Measurements from ENCODE around the gene RUNX3. TPM values are rescaled to one million over a fixed set of nuclear protein-coding genes. Genes with fewer than 3 reads are reported as not detected.

The RUNX3 gene
- total and polyA plus RNA-seq, 2 of the 8 experiments (the other 6 are each of a cell fraction or from before 2014, with no cell fraction given): 0.62 to 0.82 TPM

DNA sequence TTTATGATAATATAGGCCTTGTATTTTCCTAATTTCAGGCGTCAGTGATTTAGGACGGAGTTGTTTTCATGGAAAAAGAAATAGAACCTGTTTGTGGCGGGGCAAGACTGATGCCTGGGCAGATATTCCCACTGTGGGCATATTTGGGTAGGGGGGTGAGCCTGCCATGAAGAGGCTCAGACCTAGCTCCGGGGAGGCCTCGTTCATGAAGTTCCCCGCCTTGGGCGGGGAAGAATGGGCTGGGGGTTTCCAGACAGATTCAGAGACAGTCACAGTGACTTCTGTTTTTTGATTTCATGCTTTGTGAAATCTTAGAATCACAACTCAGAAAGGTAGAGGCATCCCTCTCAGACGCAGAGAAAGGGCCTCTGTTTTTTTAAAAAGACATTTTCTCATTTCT is 36.1 kb downstream of the RUNX3 start:
- Histone ChIP-seq H3K23me2 (ENCODE audit: low read depth, low read length) (no peaks in the 10 kb centered on the region), H4K91ac (replicated peaks; ENCODE audit: insufficient read length, low read length) (no peak overlapping the region), H3K79me2 (ENCODE audit: control insufficient read depth in 1 of 2, insufficient read depth in 2 of 2, low read length in 2 of 2) (no peaks in the 10 kb centered on the region), H3K4me3 (ENCODE audit: extremely low read depth in 1 of 4, insufficient read depth in 2 of 4, low read depth in 3 of 4, low read length in 4 of 4) (no peak overlapping the region), H3K4me2 (ENCODE audit: insufficient read depth in 1 of 2, low read depth in 2 of 2, low read length in 2 of 2) (no peak overlapping the region), H2AFZ (ENCODE audit: low read length) (no peak overlapping the region), H2AK5ac (ENCODE audit: low read depth, low read length) (no peak overlapping the region), H3K9me3 (ENCODE audit: insufficient read depth in 2 of 2, low read depth in 1 of 2, low read length in 1 of 2) (peaks cover 13 to 24% of the 10 kb centered on the region in 2 experiments), H2BK15ac (ENCODE audit: low read length) (no peak overlapping the region), H4K20me1 (replicated peaks in 1 of 2; ENCODE audit: control insufficient read depth in 1 of 2, insufficient read depth in 2 of 2, low read length in 2 of 2) (no peaks in the 10 kb centered on the region), H3K4me1 (replicated peaks in 1 of 4; ENCODE audit: control insufficient read depth in 3 of 4, insufficient read depth in 4 of 4, low read length in 3 of 4) (no peaks in the 10 kb centered on the region), H3K36me3 (ENCODE audit: control insufficient read depth in 2 of 4, insufficient read depth in 4 of 4, low read length in 3 of 4) (no peaks in the 10 kb centered on the region), H3K27me3 (replicated peaks in 1 of 4; ENCODE audit: control insufficient read depth in 3 of 4, extremely low read depth in 1 of 4, insufficient read depth in 3 of 4, low read length in 3 of 4) (no peaks in the 10 kb centered on the region), H3K23ac (ENCODE audit: insufficient read length) (no peak overlapping the region), H3K14ac (ENCODE audit: insufficient read length) (no peak overlapping the region), H3K9ac (replicated peaks in 1 of 4; ENCODE audit: extremely low read depth in 1 of 4, low read depth in 3 of 4, low read length in 3 of 4) (no peak overlapping the region), H2BK5ac (ENCODE audit: low read depth, low read length) (no peak overlapping the region), H2BK120ac (replicated peaks; ENCODE audit: low read depth, low read length) (no peak overlapping the region), H3K27ac (ENCODE audit: low read depth, low read length) (no peak overlapping the region), H4K8ac (ENCODE audit: extremely low read depth, insufficient read depth, low read length) (no peak overlapping the region), H4K5ac (ENCODE audit: insufficient read length, low read depth, low read length) (no peak overlapping the region), H3K56ac (replicated peaks; ENCODE audit: insufficient read length, low read depth, low read length) (no peak overlapping the region), H3K18ac (ENCODE audit: extremely low read depth, low read length) (no peak overlapping the region), H2BK12ac (ENCODE audit: low read depth, low read length) (no peak overlapping the region), H3K4ac (replicated peaks; ENCODE audit: insufficient read length, low read depth, low read length) (no peak overlapping the region), H2BK20ac (ENCODE audit: low read length) (no peak overlapping the region), H3K79me1 (ENCODE audit: low read depth, low read length) (no peaks in the 10 kb centered on the region)
- CTCF ChIA-PET (ENCODE audit: partially characterized antibody): interaction anchor here (1.2 kb wide), 1 partner anchor 143 kb away, joined by 3 read pairs; no protein-coding TSS in a partner anchor
- DNase-seq (ENCODE audit: low read depth in 1 of 2, low spot score in 2 of 2) (peak in 1 of 2 experiments; percentile 24), FAIRE-seq (no peak)
- TF ChIP-seq SP1 (IDR thresholded peaks at IDR 0.05; ENCODE audit: low read depth, low read length) (no peak), EGR1 (IDR thresholded peaks at IDR 0.05; ENCODE audit: borderline replicate concordance, low read depth, low read length) (no peak), KDM1A (IDR thresholded peaks at IDR 0.05; ENCODE audit: borderline replicate concordance, low read length) (no peak), HDAC6 (IDR thresholded peaks at IDR 0.05; ENCODE audit: low read depth, low read length) (no peak), EZH2 (IDR thresholded peaks at IDR 0.05; ENCODE audit: low read depth, low read length, severe bottlenecking) (no peak), TAF1 (IDR thresholded peaks at IDR 0.05; ENCODE audit: low read depth, low read length) (no peak), ZNF274 (IDR thresholded peaks at IDR 0.05; ENCODE audit: borderline replicate concordance, extremely low read depth, low read length) (no peak), GTF2F1 (IDR thresholded peaks at IDR 0.05; ENCODE audit: borderline replicate concordance, low read depth, low read length) (no peak), RFX5 (IDR thresholded peaks at IDR 0.05; ENCODE audit: borderline replicate concordance, low read depth, low read length) (no peak)
- TF ChIP-seq, protein P1, sequence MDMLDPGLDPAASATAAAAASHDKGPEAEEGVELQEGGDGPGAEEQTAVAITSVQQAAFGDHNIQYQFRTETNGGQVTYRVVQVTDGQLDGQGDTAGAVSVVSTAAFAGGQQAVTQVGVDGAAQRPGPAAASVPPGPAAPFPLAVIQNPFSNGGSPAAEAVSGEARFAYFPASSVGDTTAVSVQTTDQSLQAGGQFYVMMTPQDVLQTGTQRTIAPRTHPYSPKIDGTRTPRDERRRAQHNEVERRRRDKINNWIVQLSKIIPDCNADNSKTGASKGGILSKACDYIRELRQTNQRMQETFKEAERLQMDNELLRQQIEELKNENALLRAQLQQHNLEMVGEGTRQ (IDR thresholded peaks at IDR 0.05; ENCODE audit: low read length): no peak
- TF ChIP-seq, protein P2, sequence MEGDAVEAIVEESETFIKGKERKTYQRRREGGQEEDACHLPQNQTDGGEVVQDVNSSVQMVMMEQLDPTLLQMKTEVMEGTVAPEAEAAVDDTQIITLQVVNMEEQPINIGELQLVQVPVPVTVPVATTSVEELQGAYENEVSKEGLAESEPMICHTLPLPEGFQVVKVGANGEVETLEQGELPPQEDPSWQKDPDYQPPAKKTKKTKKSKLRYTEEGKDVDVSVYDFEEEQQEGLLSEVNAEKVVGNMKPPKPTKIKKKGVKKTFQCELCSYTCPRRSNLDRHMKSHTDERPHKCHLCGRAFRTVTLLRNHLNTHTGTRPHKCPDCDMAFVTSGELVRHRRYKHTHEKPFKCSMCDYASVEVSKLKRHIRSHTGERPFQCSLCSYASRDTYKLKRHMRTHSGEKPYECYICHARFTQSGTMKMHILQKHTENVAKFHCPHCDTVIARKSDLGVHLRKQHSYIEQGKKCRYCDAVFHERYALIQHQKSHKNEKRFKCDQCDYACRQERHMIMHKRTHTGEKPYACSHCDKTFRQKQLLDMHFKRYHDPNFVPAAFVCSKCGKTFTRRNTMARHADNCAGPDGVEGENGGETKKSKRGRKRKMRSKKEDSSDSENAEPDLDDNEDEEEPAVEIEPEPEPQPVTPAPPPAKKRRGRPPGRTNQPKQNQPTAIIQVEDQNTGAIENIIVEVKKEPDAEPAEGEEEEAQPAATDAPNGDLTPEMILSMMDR (IDR thresholded peaks at IDR 0.05; ENCODE audit: control extremely low read depth in 1 of 3, insufficient read depth in 1 of 3, low read depth in 1 of 3, low read length in 3 of 3): no peak
- POLR2A ChIA-PET (ENCODE audit: partially characterized antibody): no interaction called here
- 87% methylated on average over 8 of the region's 8 CpGs; no CpG with 5 or more reads in 1 of the 2 experiments for WGBS, 2 experiments (ENCODE audit: extremely low coverage in 1 of 2, insufficient coverage in 1 of 2, insufficient read length in 1 of 2, insufficient replicate concordance in 2 of 2, low coverage in 1 of 2, low lambda C conversion rate in 2 of 2, missing lambda C conversion rate in 1 of 2)

Data from H1 (cell line).